NCI-H345 treated with DMSO at 0.1 percent for 48 hours (cell line): ENCODE results near the gene LRRC75A.

Experiments
- DNase-seq: peaks from one replicate; lab custom pipeline; 2025; ENCODE audit not compliant: unreplicated experiment; lab: John Stamatoyannopoulos, UW

LRRC75A gene

DNA sequence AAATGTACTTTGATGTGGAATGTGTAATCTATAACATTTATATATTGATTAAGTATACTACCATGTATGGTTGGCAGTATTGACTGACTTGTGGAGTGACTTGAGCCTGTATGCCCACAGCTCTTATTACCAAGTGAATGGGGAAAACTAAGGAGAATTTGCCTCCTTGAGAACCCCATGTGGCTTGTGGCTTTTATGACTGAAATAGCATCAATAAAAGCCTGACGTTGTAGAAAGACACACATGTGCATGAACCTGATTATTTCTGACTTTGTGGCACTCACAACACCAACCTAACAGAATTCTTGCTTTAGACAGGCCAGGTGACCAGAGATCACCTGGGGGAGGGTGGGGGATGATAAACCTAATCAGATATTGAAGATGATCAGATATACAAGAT is 2.1 kb upstream of the LRRC75A start:
- DNase-seq = no peak

DNA sequence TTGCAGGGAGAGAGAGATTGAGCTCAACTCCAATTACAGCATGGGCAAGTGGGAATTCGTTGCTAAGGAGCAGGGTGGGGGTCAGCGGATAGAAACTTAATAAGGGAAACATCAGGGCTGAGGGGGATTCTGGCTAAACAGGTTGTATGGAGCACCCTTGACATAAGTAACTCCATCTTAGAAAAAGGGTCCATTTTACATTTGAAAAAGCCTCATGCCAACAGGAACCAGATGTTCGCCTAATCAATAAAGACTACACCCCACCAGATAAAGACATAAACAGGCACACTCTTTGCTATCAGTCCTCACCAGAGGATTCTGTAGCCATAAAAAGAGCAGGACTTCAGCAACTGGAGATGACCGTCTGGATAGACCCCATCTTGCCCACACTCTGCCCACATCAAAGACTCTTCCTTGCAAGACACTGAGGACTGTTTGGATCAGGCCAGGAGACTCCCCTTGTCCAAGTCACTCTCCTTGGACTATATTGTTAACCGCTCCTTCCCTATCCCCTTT is 1.6 kb upstream of the LRRC75A start:
- no peak for DNase-seq

DNA sequence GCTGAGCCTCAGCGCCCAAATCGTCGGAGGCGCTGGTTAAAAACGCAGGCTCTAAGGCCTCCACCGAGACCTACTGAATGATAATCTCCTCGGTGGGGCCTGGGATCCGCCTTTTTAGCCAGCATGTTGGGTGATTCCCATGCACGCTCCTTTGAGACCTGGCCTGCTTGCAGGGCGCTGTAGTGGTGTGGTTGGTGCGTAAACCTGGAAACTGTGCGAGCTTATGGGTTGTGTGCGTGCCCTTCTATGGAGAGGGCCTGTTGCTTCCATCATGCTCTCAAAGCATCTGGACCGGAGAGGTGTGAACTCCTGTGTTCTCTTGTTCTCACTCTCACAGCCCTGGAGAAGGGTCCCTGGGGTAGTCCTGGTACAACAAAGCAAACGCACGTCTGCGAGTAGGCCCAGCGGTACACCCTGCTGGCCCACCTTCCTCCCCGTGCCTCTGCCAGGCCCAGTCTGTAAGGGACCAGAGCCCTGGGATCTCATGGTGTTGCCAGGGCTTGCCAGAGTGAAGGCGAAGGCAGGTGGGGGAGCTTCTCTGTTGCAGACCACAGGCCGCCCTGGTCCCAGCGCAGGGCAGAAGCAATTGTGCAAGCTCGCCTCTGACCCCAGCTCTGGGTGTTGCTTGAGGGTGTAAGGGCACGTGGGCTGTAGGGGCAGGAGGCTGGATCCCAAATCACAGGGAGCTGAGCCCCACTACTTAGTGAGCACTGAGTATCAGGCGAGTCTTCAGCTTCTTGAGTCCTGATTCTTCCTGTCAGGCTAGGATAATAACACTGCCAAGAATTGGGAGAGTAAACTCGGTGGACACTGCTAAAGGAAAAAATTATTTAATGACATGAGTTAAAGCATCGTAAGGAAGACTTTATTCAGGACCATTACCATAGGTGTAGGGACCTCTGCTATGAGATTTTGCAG is 879 bp upstream of the LRRC75A start:
- no peak for DNase-seq

GRCh38 chr17:16491131-16491702 is 776 bp downstream of the LRRC75A start:
- DNase-seq = no peak

- DNase-seq = no peak
These were observed 2.6 kb downstream of the LRRC75A start for GRCh38 chr17:16489431-16489830.

- DNase-seq = no peak
These were observed 3.0 kb downstream of the LRRC75A start for GRCh38 chr17:16488968-16489337.

GRCh38 chr17:16488186-16488967 is 3.6 kb downstream of the LRRC75A start:
- no peak for DNase-seq

- DNase-seq = peak; percentile 93
These were observed 5.4 kb downstream of the LRRC75A start for GRCh38 chr17:16486373-16487250.

DNA sequence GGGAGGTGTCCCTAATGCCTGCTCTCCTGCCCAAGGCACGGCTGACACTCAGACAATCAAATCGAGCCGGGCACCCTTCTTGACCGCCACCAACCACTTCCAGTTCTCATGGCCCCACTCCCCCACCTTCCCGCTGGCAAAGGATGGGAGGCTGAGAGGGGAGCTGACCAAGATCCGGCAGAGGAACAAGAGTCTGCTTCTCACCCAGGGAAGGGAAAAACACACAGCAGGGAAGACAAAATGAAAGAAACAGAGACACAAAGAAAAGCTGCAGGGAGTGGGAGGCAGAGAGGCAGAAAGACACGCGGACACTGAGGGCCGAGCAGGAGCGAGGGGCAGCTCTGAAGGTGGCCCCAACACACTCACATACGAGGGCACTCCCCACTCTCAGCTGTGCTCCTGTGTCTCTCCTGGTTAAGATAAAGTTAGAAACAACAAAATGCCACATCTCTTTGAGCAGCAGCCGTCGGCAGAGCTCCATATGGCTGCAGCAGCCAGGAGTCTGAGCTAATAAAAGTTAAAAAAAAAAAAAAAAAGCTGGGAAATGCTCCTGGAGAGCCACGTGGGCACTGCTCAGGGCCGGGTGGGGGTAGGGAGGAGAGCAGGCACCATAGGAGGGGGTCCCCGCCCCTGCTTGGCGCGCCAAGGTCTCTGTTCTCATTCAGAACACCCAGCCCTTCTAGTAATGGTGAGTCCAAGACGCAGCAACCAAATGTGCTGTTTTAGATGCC is 7.4 kb downstream of the LRRC75A start:
- DNase-seq = no peak

DNA sequence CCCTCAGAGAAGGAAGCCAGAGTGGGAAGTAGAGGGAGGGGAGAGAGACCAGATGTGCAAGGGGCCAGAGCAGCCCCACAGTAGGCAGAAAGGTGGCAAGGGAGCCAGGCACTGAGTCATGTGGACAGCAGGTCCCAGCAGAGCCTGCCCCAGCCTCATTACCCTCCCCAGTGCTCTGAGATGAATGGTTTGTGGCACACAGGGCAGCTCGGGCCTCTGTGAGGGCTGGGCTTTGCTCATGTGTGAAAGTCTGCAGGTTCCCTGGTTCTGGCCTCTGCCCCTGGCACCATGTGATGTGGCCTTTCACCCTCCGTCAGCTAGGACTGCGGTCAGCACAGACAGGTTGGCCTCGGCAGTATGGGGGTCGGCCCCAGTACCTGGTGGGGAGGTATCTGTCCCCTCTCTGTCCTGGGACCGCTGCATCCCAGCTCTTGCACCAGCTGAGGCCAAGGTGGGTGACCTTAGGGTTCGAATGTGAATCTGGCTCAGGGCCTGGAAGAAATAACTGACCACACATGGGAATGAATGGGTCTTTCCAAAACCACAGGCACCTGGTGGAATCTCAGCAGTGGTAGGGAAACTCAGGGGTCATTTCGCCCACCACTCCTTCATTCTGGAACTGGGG is 8.9 kb downstream of the LRRC75A start:
- no peak for DNase-seq

DNA sequence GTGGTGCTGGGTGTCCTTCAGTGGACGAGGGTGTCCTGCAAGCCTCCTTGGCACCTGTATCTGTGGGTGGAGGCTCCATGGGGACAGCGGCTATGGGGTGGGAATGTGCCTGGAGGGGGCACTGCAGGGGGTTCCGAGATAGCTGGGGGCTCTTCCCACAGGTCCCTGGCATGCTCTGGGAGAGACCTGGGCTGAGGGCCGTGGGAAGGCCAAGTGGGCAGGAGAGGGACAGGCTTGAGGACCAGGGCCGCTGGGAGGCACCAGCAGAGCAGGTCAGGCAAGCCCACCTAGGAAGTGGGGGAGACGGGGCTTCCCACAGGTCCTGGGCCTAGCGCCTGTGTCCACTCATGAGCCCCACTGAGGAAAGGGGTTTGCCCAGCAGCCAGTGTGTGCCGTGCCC is 9.7 kb downstream of the LRRC75A start:
- no peak for DNase-seq

GRCh38 chr17:16480995-16481394 is 11.0 kb downstream of the LRRC75A start:
- DNase-seq = no peak

GRCh38 chr17:16479264-16479663 is 12.7 kb downstream of the LRRC75A start:
- DNase-seq = no peak

GRCh38 chr17:16478649-16479048 is 13.3 kb downstream of the LRRC75A start:
- DNase-seq = no peak

GRCh38 chr17:16477666-16478065 is 14.3 kb downstream of the LRRC75A start:
- no peak for DNase-seq

- DNase-seq = no peak
These were observed 14.7 kb downstream of the LRRC75A start for GRCh38 chr17:16477255-16477654.

DNA sequence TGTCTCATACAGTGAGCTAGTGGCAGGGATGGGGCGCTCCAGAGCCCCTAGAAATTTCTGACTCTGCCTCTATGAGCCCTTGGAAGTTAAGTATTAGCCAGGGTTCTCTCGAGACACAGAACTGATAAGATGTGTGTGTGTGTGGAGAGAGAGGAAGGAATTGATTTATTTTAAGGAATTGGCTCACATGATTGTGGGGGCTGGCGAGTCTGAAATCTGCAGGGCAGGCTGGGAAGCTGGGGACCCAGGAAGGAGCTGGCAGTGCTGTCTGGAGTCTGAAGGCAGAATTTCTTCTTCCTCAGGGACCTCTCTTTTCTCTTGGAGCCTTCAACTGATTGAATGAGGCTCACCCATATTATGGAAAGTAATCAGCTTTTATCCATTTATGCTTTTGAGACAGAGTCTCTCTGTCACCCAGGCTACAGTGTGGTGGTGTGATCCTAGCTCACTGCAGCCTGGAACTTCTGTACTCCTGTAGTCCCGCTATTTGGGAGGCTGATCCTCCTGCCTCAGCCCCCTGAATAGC is 16.8 kb downstream of the LRRC75A start:
- DNase-seq = no peak

DNA sequence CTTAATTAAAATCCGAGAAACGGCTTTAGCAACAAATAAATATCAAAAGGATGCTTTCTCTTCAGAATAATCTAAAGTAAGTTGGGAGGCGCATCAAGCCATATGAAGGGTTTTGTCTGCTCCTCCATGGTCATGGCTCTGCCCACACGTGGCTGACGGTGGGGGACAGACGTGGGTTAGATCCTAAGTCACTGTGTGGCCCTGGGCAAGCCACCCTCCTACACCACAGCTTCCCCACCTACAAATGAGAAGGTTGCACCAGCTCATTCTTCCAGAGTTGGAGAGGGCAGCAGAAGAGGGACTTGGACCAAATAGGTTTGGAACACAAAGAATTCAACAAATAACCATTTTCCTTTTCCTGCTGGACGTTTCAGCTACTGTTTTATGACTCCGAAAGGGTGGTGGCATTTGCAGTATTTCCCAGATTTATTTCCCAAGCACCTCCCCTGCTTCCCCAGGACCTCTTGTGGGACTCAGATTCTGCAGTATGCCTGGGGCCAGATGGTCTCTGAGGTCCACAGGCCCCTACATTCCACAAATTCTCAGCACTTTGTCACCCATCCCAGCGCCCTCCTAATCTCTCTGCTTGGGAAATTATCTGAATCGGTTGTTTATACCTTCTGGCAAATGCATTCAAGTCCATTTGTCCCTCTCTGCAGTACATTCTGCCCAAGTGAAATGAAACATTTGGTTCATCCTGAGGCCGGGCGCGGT is 17.8 kb downstream of the LRRC75A start:
- DNase-seq = no peak
